Measurements from ENCODE around the gene HELZ. TPM values are rescaled to one million over a fixed set of nuclear protein-coding genes. Genes with fewer than 3 reads are reported as not detected.

The HELZ gene
- total and polyA plus RNA-seq, 2 of the 8 experiments (the other 6 are each of a cell fraction or from before 2014, with no cell fraction given) = 10.0 to 48.7 TPM

DNA sequence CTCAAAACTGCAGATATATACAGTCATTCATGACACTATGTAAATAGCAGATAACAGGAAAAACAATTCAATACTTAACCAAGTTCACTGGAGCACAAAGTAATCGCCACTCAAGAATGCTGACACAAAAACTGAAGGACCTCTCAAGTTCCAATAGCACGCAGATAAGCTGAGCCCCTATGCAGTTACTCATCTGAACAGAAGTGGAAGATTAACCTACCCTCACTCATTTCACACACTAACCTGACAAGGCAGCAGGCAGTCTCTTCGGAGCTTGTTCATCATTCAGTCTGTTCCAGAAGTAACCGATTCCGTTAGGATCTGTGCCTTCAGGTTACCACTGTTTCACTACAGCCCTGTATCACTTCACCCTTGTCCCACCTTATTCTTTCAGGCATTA is 6.0 kb downstream of the HELZ start:
- Histone ChIP-seq H3K79me2 (ENCODE audit: control insufficient read depth in 1 of 2, insufficient read depth in 2 of 2, low read length in 2 of 2) (peaks cover 0 to 37% of the 10 kb centered on the region in 2 experiments; a peak in 2 of 4 replicates), H3K4me3 (ENCODE audit: extremely low read depth in 1 of 4, insufficient read depth in 2 of 4, low read depth in 3 of 4, low read length in 4 of 4) (no peak overlapping the region)
- TF ChIP-seq NRF1 (IDR thresholded peaks at IDR 0.05; ENCODE audit: low read depth, low read length) (no peak), BACH1 (IDR thresholded peaks at IDR 0.05; ENCODE audit: low read length) (no peak), JUND (IDR thresholded peaks at IDR 0.05; ENCODE audit: low read length) (no peak), SP2 (IDR thresholded peaks at IDR 0.05; ENCODE audit: low read length) (no peak), KDM4A (IDR thresholded peaks at IDR 0.05; ENCODE audit: low read depth, low read length, severe bottlenecking) (no peak), SIN3A (conservative IDR thresholded peaks at IDR 0.05 in 1 of 2, IDR thresholded peaks at IDR 0.05 in 1 of 2; ENCODE audit: low read depth in 1 of 2, low read length in 2 of 2) (no peak), TBP (IDR thresholded peaks at IDR 0.05; ENCODE audit: low read depth, low read length) (no peak), GABPA (IDR thresholded peaks at IDR 0.05; ENCODE audit: borderline replicate concordance, insufficient read depth, low read length) (no peak), YY1 (IDR thresholded peaks at IDR 0.05; ENCODE audit: low read depth, low read length) (no peak)

More for the DNA sequence above, 6.0 kb downstream of the HELZ start:
- FAIRE-seq = no peak
- H3K27me3 ChIP-seq (replicated peaks in 1 of 4; ENCODE audit: control insufficient read depth in 3 of 4, extremely low read depth in 1 of 4, insufficient read depth in 3 of 4, low read length in 3 of 4) = no peaks in the 10 kb centered on the region
- H2BK5ac ChIP-seq (ENCODE audit: low read depth, low read length) = no peak overlapping the region
- POLR2A ChIA-PET (ENCODE audit: partially characterized antibody) = interaction anchor here (1.2 kb wide), 1 partner anchor 11 kb away, joined by 3 read pairs; no protein-coding TSS in a partner anchor
- H3K4me2 ChIP-seq (ENCODE audit: insufficient read depth in 1 of 2, low read depth in 2 of 2, low read length in 2 of 2) = no peak overlapping the region
- no peak overlapping the region for H3K14ac ChIP-seq (ENCODE audit: insufficient read length)
- no peak overlapping the region for H3K4ac ChIP-seq (replicated peaks; ENCODE audit: insufficient read length, low read depth, low read length)
- no peaks in the 10 kb centered on the region for H4K20me1 ChIP-seq (replicated peaks in 1 of 2; ENCODE audit: control insufficient read depth in 1 of 2, insufficient read depth in 2 of 2, low read length in 2 of 2)
- peaks cover 0 to 4% (median 0%) of the 10 kb centered on the region in 4 experiments; a peak in 1 of 7 replicates for H3K4me1 ChIP-seq (replicated peaks in 1 of 4; ENCODE audit: control insufficient read depth in 3 of 4, insufficient read depth in 4 of 4, low read length in 3 of 4)
- no peak overlapping the region for H3K27ac ChIP-seq (ENCODE audit: low read depth, low read length)
- no peak overlapping the region for H2AFZ ChIP-seq (ENCODE audit: low read length)
- H3K18ac ChIP-seq (ENCODE audit: extremely low read depth, low read length) = no peak overlapping the region
- no peak overlapping the region for H2BK12ac ChIP-seq (ENCODE audit: low read depth, low read length)
- DNase-seq (ENCODE audit: low read depth in 1 of 2, low spot score in 2 of 2) = no peak
- peaks cover 2% of the 10 kb centered on the region for H3K79me1 ChIP-seq (ENCODE audit: low read depth, low read length)
- H4K8ac ChIP-seq (ENCODE audit: extremely low read depth, insufficient read depth, low read length) = no peak overlapping the region
- H2BK15ac ChIP-seq (ENCODE audit: low read length) = no peak overlapping the region
- H2BK20ac ChIP-seq (ENCODE audit: low read length) = no peak overlapping the region
- H2AK5ac ChIP-seq (ENCODE audit: low read depth, low read length) = no peak overlapping the region
- H4K5ac ChIP-seq (ENCODE audit: insufficient read length, low read depth, low read length) = no peak overlapping the region
- no peak overlapping the region for H4K91ac ChIP-seq (replicated peaks; ENCODE audit: insufficient read length, low read length)
- H3K23ac ChIP-seq (ENCODE audit: insufficient read length) = no peak overlapping the region
- no peak overlapping the region for H2BK120ac ChIP-seq (replicated peaks; ENCODE audit: low read depth, low read length)
- no peak overlapping the region for H3K56ac ChIP-seq (replicated peaks; ENCODE audit: insufficient read length, low read depth, low read length)
- CTCF ChIA-PET (ENCODE audit: partially characterized antibody) = interaction anchor here (1.3 to 1.5 kb wide), 4 partner anchors 11 to 54 kb away, joined by 3 to 6 read pairs (median 5); no protein-coding TSS in a partner anchor
- no peak overlapping the region for H3K9ac ChIP-seq (replicated peaks in 1 of 4; ENCODE audit: extremely low read depth in 1 of 4, low read depth in 3 of 4, low read length in 3 of 4)
- no peaks in the 10 kb centered on the region for H3K23me2 ChIP-seq (ENCODE audit: low read depth, low read length)
- 95% methylated on average over 5 of the region's 5 CpGs; no CpG with 5 or more reads in 1 of the 2 experiments for WGBS, 2 experiments (ENCODE audit: extremely low coverage in 1 of 2, insufficient coverage in 1 of 2, insufficient read length in 1 of 2, insufficient replicate concordance in 2 of 2, low coverage in 1 of 2, low lambda C conversion rate in 2 of 2, missing lambda C conversion rate in 1 of 2)
- peaks cover 4 to 33% (median 8%) of the 10 kb centered on the region in 4 experiments for H3K36me3 ChIP-seq (ENCODE audit: control insufficient read depth in 2 of 4, insufficient read depth in 4 of 4, low read length in 3 of 4)
- no peaks in the 10 kb centered on the region for H3K9me3 ChIP-seq (ENCODE audit: insufficient read depth in 2 of 2, low read depth in 1 of 2, low read length in 1 of 2)
